ENCODE measurements around the gene OSBPL9. TPM values are rescaled to one million over a fixed set of nuclear protein-coding genes. Genes with fewer than 3 reads are reported as not detected.

Gene OSBPL9
- total and polyA plus RNA-seq, 9 of the 15 experiments (the other 6 are each of a cell fraction or from before 2014, with no cell fraction given) = 43.9 to 217 (median 170) TPM

- 21% methylated on average over 3 of the region's 3 CpGs for WGBS (ENCODE audit: insufficient coverage, low coverage, missing lambda C conversion rate)
- no peaks in the 10 kb centered on the region for H3K27me3 ChIP-seq (ENCODE audit: control insufficient read depth in 2 of 2, insufficient read depth in 2 of 2, low read length in 2 of 2)
- ChIA-PET CTCF (ENCODE audit: low intra/inter-chr PET ratio) (no interaction called here), POLR2A (interaction anchor here (0.7 to 6.8 kb wide), 7 partner anchors 9 to 21 kb away, joined by 3 to 44 read pairs (median 12); no protein-coding TSS in a partner anchor)
- peak; percentile 55 for FAIRE-seq
- ATAC-seq = peak; percentile 70
- H3K9ac ChIP-seq (ENCODE audit: insufficient read depth in 1 of 2, low read depth in 2 of 2, low read length in 2 of 2) = peak overlapping the region in 1 of 2 experiments; percentile 22; a peak in 1 of 4 replicates
- intact Hi-C loops (cut with micrococcal nuclease) = loop anchor here (2.0 to 5.0 kb wide), 2 partner anchors 15 to 123 kb away; no protein-coding TSS in a partner anchor
- in situ Hi-C loops (cut with MboI) = no loop called here
- H2AFZ ChIP-seq (ENCODE audit: low read depth, low read length) = no peak overlapping the region
- DNase-seq (ENCODE audit: extremely low read depth in 1 of 4, low spot score in 3 of 4) = peak in 3 of 4 experiments; percentile 32 to 79 (median 55)
- H3K4me2 ChIP-seq (ENCODE audit: insufficient read depth, low read length) = no peak overlapping the region
- H3K9me1 ChIP-seq (ENCODE audit: control insufficient read depth, insufficient read depth, low read length) = no peaks in the 10 kb centered on the region
- H3K27ac ChIP-seq (ENCODE audit: extremely low read depth, low read depth, low read length) = peak overlapping the region; percentile 63; the same call in 2 of the 3 replicates
- peaks cover 21 to 35% of the 10 kb centered on the region in 2 experiments; a peak in 3 of 5 replicates for H3K4me1 ChIP-seq (replicated peaks in 1 of 2; ENCODE audit: control insufficient read depth in 2 of 2, insufficient read depth in 2 of 2, low read length in 2 of 2)
- H3K9me3 ChIP-seq (replicated peaks; ENCODE audit: control insufficient read depth, insufficient read depth, low read depth, low read length) = no peaks in the 10 kb centered on the region; the same call in 1 of the 2 replicates
- BruUV-seq (replicated peaks) = no TSS peak
- H3K4me3 ChIP-seq = no peak overlapping the region
- peaks cover 22% of the 10 kb centered on the region for H3K79me2 ChIP-seq (ENCODE audit: control insufficient read depth, insufficient read depth, low read length)
- peaks cover 71% of the 10 kb centered on the region for H3K36me3 ChIP-seq (ENCODE audit: control insufficient read depth, insufficient read depth, low read length)
- H4K20me1 ChIP-seq (replicated peaks; ENCODE audit: control insufficient read depth, insufficient read depth, low read length) = no peaks in the 10 kb centered on the region
- TF ChIP-seq, protein P1, sequence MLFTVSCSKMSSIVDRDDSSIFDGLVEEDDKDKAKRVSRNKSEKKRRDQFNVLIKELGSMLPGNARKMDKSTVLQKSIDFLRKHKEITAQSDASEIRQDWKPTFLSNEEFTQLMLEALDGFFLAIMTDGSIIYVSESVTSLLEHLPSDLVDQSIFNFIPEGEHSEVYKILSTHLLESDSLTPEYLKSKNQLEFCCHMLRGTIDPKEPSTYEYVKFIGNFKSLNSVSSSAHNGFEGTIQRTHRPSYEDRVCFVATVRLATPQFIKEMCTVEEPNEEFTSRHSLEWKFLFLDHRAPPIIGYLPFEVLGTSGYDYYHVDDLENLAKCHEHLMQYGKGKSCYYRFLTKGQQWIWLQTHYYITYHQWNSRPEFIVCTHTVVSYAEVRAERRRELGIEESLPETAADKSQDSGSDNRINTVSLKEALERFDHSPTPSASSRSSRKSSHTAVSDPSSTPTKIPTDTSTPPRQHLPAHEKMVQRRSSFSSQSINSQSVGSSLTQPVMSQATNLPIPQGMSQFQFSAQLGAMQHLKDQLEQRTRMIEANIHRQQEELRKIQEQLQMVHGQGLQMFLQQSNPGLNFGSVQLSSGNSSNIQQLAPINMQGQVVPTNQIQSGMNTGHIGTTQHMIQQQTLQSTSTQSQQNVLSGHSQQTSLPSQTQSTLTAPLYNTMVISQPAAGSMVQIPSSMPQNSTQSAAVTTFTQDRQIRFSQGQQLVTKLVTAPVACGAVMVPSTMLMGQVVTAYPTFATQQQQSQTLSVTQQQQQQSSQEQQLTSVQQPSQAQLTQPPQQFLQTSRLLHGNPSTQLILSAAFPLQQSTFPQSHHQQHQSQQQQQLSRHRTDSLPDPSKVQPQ (CRISPR knock-in tag; IDR thresholded peaks at IDR 0.05; ENCODE audit: borderline replicate concordance) = no peak
- peak; percentile 20; the same call in 1 of the 2 replicates for TF ChIP-seq FOXM1 (IDR thresholded peaks at IDR 0.05; ENCODE audit: low read depth)
- TF ChIP-seq FOXM1 (CRISPR knock-in tag; IDR thresholded peaks at IDR 0.05; ENCODE audit: low read depth) = no peak
- no peak for TF ChIP-seq NR2C1 (IDR thresholded peaks at IDR 0.05)
- no peak for TF ChIP-seq NR2C1 (tag; IDR thresholded peaks at IDR 0.05)
- TF ChIP-seq ZNF316 (IDR thresholded peaks at IDR 0.05) = peak; percentile 26; the same call in 1 of the 2 replicates
- TF ChIP-seq ILF3 (IDR thresholded peaks at IDR 0.05; ENCODE audit: borderline replicate concordance) = no peak
- peak; percentile 78; the same call in 1 of the 2 replicates for TF ChIP-seq CHAMP1 (IDR thresholded peaks at IDR 0.05)
- TF ChIP-seq, protein P2, sequence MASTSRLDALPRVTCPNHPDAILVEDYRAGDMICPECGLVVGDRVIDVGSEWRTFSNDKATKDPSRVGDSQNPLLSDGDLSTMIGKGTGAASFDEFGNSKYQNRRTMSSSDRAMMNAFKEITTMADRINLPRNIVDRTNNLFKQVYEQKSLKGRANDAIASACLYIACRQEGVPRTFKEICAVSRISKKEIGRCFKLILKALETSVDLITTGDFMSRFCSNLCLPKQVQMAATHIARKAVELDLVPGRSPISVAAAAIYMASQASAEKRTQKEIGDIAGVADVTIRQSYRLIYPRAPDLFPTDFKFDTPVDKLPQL (IDR thresholded peaks at IDR 0.05; ENCODE audit: extremely low read depth, insufficient read length) = no peak
- 0 out of 2 replicates have a peak, but pooled peaks have one; percentile 23 for TF ChIP-seq BACH1 (tag; IDR thresholded peaks at IDR 0.05)
- TF ChIP-seq POLR2H (tag; IDR thresholded peaks at IDR 0.05; ENCODE audit: low read depth) = peak; percentile 54
- peak; percentile 90 for TF ChIP-seq JUN (IDR thresholded peaks at IDR 0.05; ENCODE audit: borderline replicate concordance, low read depth, low read length)
- no peak for TF ChIP-seq JUN (CRISPR knock-in tag; IDR thresholded peaks at IDR 0.05; ENCODE audit: borderline replicate concordance)
- TF ChIP-seq MNT (conservative IDR thresholded peaks at IDR 0.05) = peak in 1 of 2 experiments; percentile 38; a peak in 1 of 4 replicates
- peak; percentile 27 for TF ChIP-seq TAF9B (IDR thresholded peaks at IDR 0.05; ENCODE audit: partially characterized antibody)
These were observed 133.3 kb downstream of the OSBPL9 start for GRCh38 chr1:51750218-51750617.
